HEK293 (cell line): Measurements from ENCODE around the gene FADS2.

ENCODE experiments used
- BCL11A ChIP-seq: fragments of 450-650 bp; formaldehyde crosslinking; IDR thresholded peaks from 2 replicates; pipeline ENCODE4 v1.5.1; 2016; ENCODE audit warnings: low read depth, missing biosample characterization, missing genetic modification characterization
- ZSCAN30 ChIP-seq: fragments of 450-650 bp; IDR thresholded peaks from 2 replicates; pipeline ENCODE4 v1.5.1; 2018; ENCODE audit warnings: missing biosample characterization, mild to moderate bottlenecking, missing genetic modification characterization, moderate library complexity

GRCh38 chr11:61910187-61911127 lies 82.4 kb downstream of the FADS2 start:
- TF ChIP-seq BCL11A (no peak), ZSCAN30 (no peak)
